ENCODE results near the gene USP7. TPM values are rescaled to one million over a fixed set of nuclear protein-coding genes. Genes with fewer than 3 reads are reported as not detected.
"Not testable (repeated sequence)": the region's sequence is repeated elsewhere in the genome, so short reads cannot be mapped to it uniquely, and the experiment has no call there.

USP7 gene
- total RNA-seq, 1 experiment from 2014 or later = 125 TPM

DNA sequence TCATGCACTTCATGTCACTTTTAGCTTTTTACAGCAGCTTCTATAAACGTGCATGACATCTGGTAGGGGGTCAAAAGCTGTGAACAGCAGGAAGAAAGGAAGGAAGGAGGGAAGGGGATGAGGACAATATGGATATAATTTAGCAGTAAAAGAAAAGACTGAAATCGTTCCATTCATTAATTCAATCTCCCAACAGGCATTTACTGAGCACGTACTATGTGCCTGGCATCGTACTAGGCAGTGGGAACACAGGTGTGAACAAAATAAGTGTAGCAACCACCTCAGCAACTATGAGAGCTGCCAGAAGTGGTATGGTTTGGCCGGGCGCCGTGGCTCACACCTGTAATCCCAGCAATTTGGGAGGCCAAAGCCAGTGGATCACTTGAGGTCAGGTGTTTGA is 19.1 kb upstream of the USP7 start:
- no peak for ATAC-seq
- in situ Hi-C loops (cut with HindIII; ENCODE audit: low pct_unique_long_range_greater_than_20kb, low sequenced_read_pairs) = no loop called here
- Histone ChIP-seq H3K4me3 (ENCODE audit: low read depth in 2 of 2, low read length in 2 of 2) (no peak overlapping the region), H3K4me1 (ENCODE audit: control insufficient read depth, insufficient read depth, low read length) (no peaks in the 10 kb centered on the region), H3K27ac (ENCODE audit: low read length) (no peak overlapping the region), H3K27me3 (ENCODE audit: control insufficient read depth, insufficient read depth, low read length) (no peaks in the 10 kb centered on the region), H3K9me3 (ENCODE audit: control insufficient read depth, insufficient read depth, low read depth, low read length) (no peaks in the 10 kb centered on the region), H3K36me3 (ENCODE audit: control insufficient read depth, insufficient read depth, low read length) (no peaks in the 10 kb centered on the region)
- ChIA-PET CTCF (no interaction called here), POLR2A (interaction anchor here (0.7 kb wide), 1 partner anchor 77 kb away, joined by 3 read pairs; no protein-coding TSS in a partner anchor)
- no TSS peak for BruUV-seq (replicated peaks)
- DNase-seq (ENCODE audit: low read depth, low spot score) = no peak
- intact Hi-C loops (cut with micrococcal nuclease; ENCODE audit: unreplicated experiment) = no loop called here
- TF ChIP-seq SIN3A (IDR thresholded peaks at IDR 0.05; ENCODE audit: borderline replicate concordance, insufficient read depth, low read depth, low read length) = no peak
- no peak for TF ChIP-seq POLR2AphosphoS5 (IDR thresholded peaks at IDR 0.05; ENCODE audit: low read depth, low read length)
- no peak for TF ChIP-seq TCF7L2 (IDR thresholded peaks at IDR 0.05; ENCODE audit: low read depth, low read length)
- no peak for TF ChIP-seq CTCF (IDR thresholded peaks at IDR 0.05)
- TF ChIP-seq REST (IDR thresholded peaks at IDR 0.05; ENCODE audit: insufficient read depth in 1 of 2, low read depth in 2 of 2, low read length in 1 of 2) = no peak

DNA sequence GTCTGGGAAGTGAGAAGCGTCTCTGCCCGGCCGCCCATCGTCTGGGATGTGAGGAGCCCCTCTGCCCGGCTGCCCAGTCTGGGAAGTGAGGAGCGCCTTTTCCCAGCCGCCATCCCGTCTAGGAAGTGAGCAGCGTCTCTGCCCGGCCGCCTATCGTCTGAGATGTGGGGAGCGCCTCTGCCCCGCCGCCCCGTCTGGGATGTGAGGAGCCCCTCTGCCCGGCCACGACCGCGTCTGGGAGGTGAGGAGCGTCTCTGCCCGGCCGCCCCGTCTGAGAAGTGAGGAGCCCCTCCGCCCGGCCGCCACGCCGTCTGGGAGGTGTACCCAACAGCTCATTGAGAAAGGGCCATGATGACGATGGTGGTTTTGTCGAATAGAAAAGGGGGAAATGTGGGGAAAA is 18.2 kb upstream of the USP7 start:
- H3K36me3 ChIP-seq (ENCODE audit: control insufficient read depth, insufficient read depth, low read length); H3K9me3 ChIP-seq (ENCODE audit: control insufficient read depth, insufficient read depth, low read depth, low read length); intact Hi-C loops (cut with micrococcal nuclease; ENCODE audit: unreplicated experiment); POLR2A ChIA-PET; H3K27me3 ChIP-seq (ENCODE audit: control insufficient read depth, insufficient read depth, low read length); H3K4me1 ChIP-seq (ENCODE audit: control insufficient read depth, insufficient read depth, low read length); DNase-seq (ENCODE audit: low read depth, low spot score); H3K27ac ChIP-seq (ENCODE audit: low read length); CTCF ChIA-PET; ATAC-seq; in situ Hi-C loops (cut with HindIII; ENCODE audit: low pct_unique_long_range_greater_than_20kb, low sequenced_read_pairs); BruUV-seq (replicated peaks); H3K4me3 ChIP-seq (ENCODE audit: low read depth in 2 of 2, low read length in 2 of 2): not testable (repeated sequence)

- H3K4me1 ChIP-seq (ENCODE audit: control insufficient read depth, insufficient read depth, low read length); ATAC-seq; H3K27me3 ChIP-seq (ENCODE audit: control insufficient read depth, insufficient read depth, low read length); POLR2A ChIA-PET; H3K27ac ChIP-seq (ENCODE audit: low read length); intact Hi-C loops (cut with micrococcal nuclease; ENCODE audit: unreplicated experiment); H3K9me3 ChIP-seq (ENCODE audit: control insufficient read depth, insufficient read depth, low read depth, low read length); H3K36me3 ChIP-seq (ENCODE audit: control insufficient read depth, insufficient read depth, low read length); BruUV-seq (replicated peaks); DNase-seq (ENCODE audit: low read depth, low spot score); in situ Hi-C loops (cut with HindIII; ENCODE audit: low pct_unique_long_range_greater_than_20kb, low sequenced_read_pairs); H3K4me3 ChIP-seq (ENCODE audit: low read depth in 2 of 2, low read length in 2 of 2); CTCF ChIA-PET: not testable (repeated sequence)
These were observed 12.5 kb upstream of the USP7 start for GRCh38 chr16:8976189-8976588.

Measured in Panc1 (cell line).